K562 (cell line): Measurements from ENCODE around the gene GLDC. TPM values are rescaled to one million over a fixed set of nuclear protein-coding genes. Genes with fewer than 3 reads are reported as not detected.

Experiments used
- ATAC-seq: fragments of 200-7000 bp; cut with Tn5 transposase; 3 replicates; pipeline ENCODE4 v1.9.1; 2020; ENCODE audit warnings: moderate library complexity
- BruUV-seq: library from RNA; stranded (reverse); fragments of 400-500 nt; replicated peaks from 2 replicates; lab custom pipeline; 2021; lab: Mats Ljungman, UMichigan
- CTCF ChIA-PET: fragments of 300-600 bp; formaldehyde crosslinking; extraction: SDS; loops from one replicate; lab custom pipeline; 2021; ENCODE audit warnings: low intra/inter-chr PET ratio; lab: Yijun Ruan, JAX
- POLR2A ChIA-PET: fragments of 300-600, 350-650 bp; sonication (Branson Sonifier 250); formaldehyde crosslinking; extraction: SDS; loops from one replicate; lab custom pipeline; 2021; ENCODE audit warnings: antibody characterized with exemption, inconsistent platforms; lab: Yijun Ruan, JAX
- DNase-seq, 4 experiments: peaks; one replicate each; pipeline versions ENCODE4 v3.0.0 to v3.0.0-alpha.2; 2011 to 2018; ENCODE audit warnings: low spot score in 3 of 4, mixed read lengths in 3 of 4; ENCODE audit errors: extremely low read depth in 1 of 4
- FAIRE-seq: peaks from 2 replicates; lab custom pipeline; 2011; peaks lifted over from hg19 to GRCh38; lab: Jason Lieb, UNC
- H2AFZ ChIP-seq: 2 replicates; pipeline ENCODE4 v1.6.0; 2011; ENCODE audit warnings: low read depth, low read length, control low read depth, inconsistent platforms
- H3K27ac ChIP-seq: fragments of 200-600 bp; 3 replicates; pipeline ENCODE4 v1.8.0; 2011; ENCODE audit warnings: low read depth, mild to moderate bottlenecking, control low read depth, inconsistent platforms, low read length, moderate library complexity, mixed read lengths; ENCODE audit errors: extremely low read depth
- H3K27me3 ChIP-seq, 2 experiments: fragments of 300-600 bp in 1 of 2; 2 replicates in 1 of 2; 3 replicates in 1 of 2; pipeline versions ENCODE4 v1.6.0 to v1.8.0; 2011; ENCODE audit warnings: inconsistent platforms in 2 of 2, low read length in 2 of 2, mild to moderate bottlenecking in 1 of 2, mixed read lengths in 1 of 2, moderate library complexity in 1 of 2; ENCODE audit not compliant: control insufficient read depth in 2 of 2, insufficient read depth in 2 of 2
- H3K36me3 ChIP-seq: fragments of 300-600 bp; 3 replicates; pipeline ENCODE4 v1.8.0; 2011; ENCODE audit warnings: mild to moderate bottlenecking, low read length, inconsistent platforms; ENCODE audit not compliant: control insufficient read depth, insufficient read depth
- H3K4me1 ChIP-seq, 2 experiments: fragments of 200-600 bp in 1 of 2; replicated peaks in 1 of 2; 2 replicates in 1 of 2; 3 replicates in 1 of 2; pipeline versions ENCODE4 v1.5.1 to v1.8.0; 2011; ENCODE audit warnings: inconsistent platforms in 2 of 2, low read length in 2 of 2, mild to moderate bottlenecking in 1 of 2, mixed read lengths in 1 of 2, moderate library complexity in 1 of 2; ENCODE audit not compliant: control insufficient read depth in 2 of 2, insufficient read depth in 2 of 2
- H3K4me2 ChIP-seq: 2 replicates; pipeline ENCODE4 v1.6.1; 2011; ENCODE audit warnings: low read length, control low read depth, inconsistent platforms, mixed read lengths; ENCODE audit not compliant: insufficient read depth
- H3K4me3 ChIP-seq: fragments of 200-600 bp; sonication (generic), shearing (Covaris generic); 2 replicates; pipeline ENCODE4 v1.5.1; 2016; ENCODE audit warnings: control low read depth, inconsistent platforms
- H3K79me2 ChIP-seq: fragments of 200-600 bp; 3 replicates; pipeline ENCODE4 v1.8.0; 2011; ENCODE audit warnings: low read length, inconsistent platforms; ENCODE audit not compliant: control insufficient read depth, insufficient read depth
- H3K9ac ChIP-seq, 2 experiments: 2 replicates each; pipeline versions ENCODE4 v1.6.0 to v1.6.1; 2011; ENCODE audit warnings: low read depth in 2 of 2, low read length in 2 of 2, control low read depth in 1 of 2, inconsistent platforms in 1 of 2, mild to moderate bottlenecking in 1 of 2, mixed read lengths in 1 of 2; ENCODE audit not compliant: insufficient read depth in 1 of 2
- H3K9me1 ChIP-seq: one replicate; pipeline ENCODE4 v1.6.0; 2011; ENCODE audit warnings: inconsistent platforms, mild to moderate bottlenecking, low read length, moderate library complexity; ENCODE audit not compliant: control insufficient read depth, insufficient read depth
- H3K9me3 ChIP-seq: replicated peaks from 2 replicates; pipeline ENCODE4 v1.5.1; 2011; ENCODE audit warnings: low read depth, low read length, inconsistent platforms; ENCODE audit not compliant: control insufficient read depth, insufficient read depth
- H4K20me1 ChIP-seq: replicated peaks from 2 replicates; pipeline ENCODE4 v1.6.1; 2011; ENCODE audit warnings: low read length, inconsistent platforms, mixed read lengths; ENCODE audit not compliant: control insufficient read depth, insufficient read depth
- FOXK1 ChIP-seq: sonication (generic); formaldehyde crosslinking; IDR thresholded peaks from 2 replicates; pipeline ENCODE4 v1.8.0; 2022; ENCODE audit warnings: missing genetic modification reagents, mild to moderate bottlenecking, borderline replicate concordance
- KDM4B ChIP-seq, 2 experiments: fragments of 450-650 bp in 1 of 2; sonication (generic) in 1 of 2; IDR thresholded peaks; 2 replicates each; pipeline ENCODE4 v1.6.1; 2016 to 2017; ENCODE audit warnings: borderline replicate concordance in 2 of 2, antibody characterized with exemption in 1 of 2, low read depth in 1 of 2, mild to moderate bottlenecking in 1 of 2
- SP2 ChIP-seq: IDR thresholded peaks from 2 replicates; pipeline ENCODE4 v1.6.1; 2011; ENCODE audit warnings: mild to moderate bottlenecking, low read depth, low read length, moderate library complexity; ENCODE audit not compliant: poor library complexity, severe bottlenecking; ENCODE audit errors: extremely low read depth
- ZNF449 ChIP-seq: fragments of 250-450 bp; sonication (Bioruptor Pico); IDR thresholded peaks from 2 replicates; pipeline ENCODE4 v1.8.0; 2022; ENCODE audit warnings: moderate library complexity, mild to moderate bottlenecking, inconsistent platforms
- WGBS: fragments of 100-300 bp; shearing (Covaris generic); methylation state at CpG from one replicate; pipeline ENCODE4 v1.1.6; 2016; ENCODE audit warnings: low coverage, mixed read lengths; ENCODE audit not compliant: insufficient coverage; ENCODE audit errors: missing lambda C conversion rate; 5-methylcytosine and 5-hydroxymethylcytosine counted together
- in situ Hi-C: fragments of 300-500 bp; cut with MboI; formaldehyde crosslinking; loops from 4 replicates; pipeline ENCODE4 v1.15.0; 2018; ENCODE audit warnings: inconsistent platforms, mixed read lengths
- intact Hi-C: fragments of 100-400 bp; cut with micrococcal nuclease; formaldehyde crosslinking; loops from 2 replicates; pipeline ENCODE4 v1.14.2; 2022
- polyA plus RNA-seq, 8 experiments: library from polyadenylated mRNA; depleted of rRNA in 4 of 8; stranded (reverse) in 5 of 8; unstranded in 3 of 8; fragments of >200 nt; fragmentation: Nextera tagmentation in 2 of 8; fragmentation: Illumina TruSeq in 1 of 8; extraction: Ambion mirVana in 2 of 8; extraction: Trizol in 1 of 8; gene quantifications; 2 replicates each; pipeline versions ENCODE4 v1.2.1 to v1.2.3, GENCODE V29; 2011 to 2014; ENCODE audit warnings: inconsistent platforms in 1 of 8, missing spikeins in 1 of 8
- total RNA-seq, 7 experiments: library from RNA; depleted of rRNA in 6 of 7; stranded (reverse); fragments of >200 nt in 6 of 7; fragmentation: Illumina TruSeq in 2 of 7; extraction: Trizol in 2 of 7; gene quantifications; 2 replicates each; pipeline versions ENCODE4 v1.2.1 to v1.2.3, GENCODE V29; 2011 to 2021; ENCODE audit warnings: low replicate concordance in 1 of 7

GLDC gene
- total and polyA plus RNA-seq, 9 of the 15 experiments (the other 6 are each of a cell fraction or from before 2014, with no cell fraction given), result 0.03 to 0.27 (median 0.08) TPM; not detected in 6

GRCh38 chr9:6592791-6593190, 52.7 kb downstream of the GLDC start:
- H3K4me2 ChIP-seq, result no peak overlapping the region
- H3K9me1 ChIP-seq, result no peaks in the 10 kb centered on the region
- 19% methylated on average over 4 of the region's 4 CpGs for WGBS
- no peaks in the 10 kb centered on the region for H4K20me1 ChIP-seq
- DNase-seq (no peak), FAIRE-seq (no peak), ATAC-seq (no peak)
- H2AFZ ChIP-seq, result no peak overlapping the region
- no peaks in the 10 kb centered on the region for H3K9me3 ChIP-seq
- no peak for TF ChIP-seq ZNF449 (CRISPR knock-in tag)
- no peak for TF ChIP-seq FOXK1 (CRISPR knock-in tag)
- BruUV-seq, result no TSS peak
- intact Hi-C loops (no loop called here), in situ Hi-C loops (no loop called here)
- no peaks in the 10 kb centered on the region for H3K36me3 ChIP-seq
- H3K27ac ChIP-seq, result no peak overlapping the region
- POLR2A ChIA-PET, result no interaction called here
- CTCF ChIA-PET, result no interaction called here
- no peak overlapping the region for H3K9ac ChIP-seq
- H3K27me3 ChIP-seq, result peaks cover 0 to 2% of the 10 kb centered on the region in 2 experiments; a peak in 1 of 5 replicates
- H3K79me2 ChIP-seq, result no peaks in the 10 kb centered on the region
- H3K4me3 ChIP-seq, result no peak overlapping the region
- no peaks in the 10 kb centered on the region for H3K4me1 ChIP-seq

- no peaks in the 10 kb centered on the region for H4K20me1 ChIP-seq
- no peaks in the 10 kb centered on the region for H3K36me3 ChIP-seq
- in situ Hi-C loops (no loop called here), intact Hi-C loops (no loop called here)
- ChIA-PET CTCF (no interaction called here), POLR2A (no interaction called here)
- no peak for FAIRE-seq
- H3K27ac ChIP-seq, result no peak overlapping the region
- H3K79me2 ChIP-seq, result no peaks in the 10 kb centered on the region
- H3K9me1 ChIP-seq, result no peaks in the 10 kb centered on the region
- H3K4me2 ChIP-seq, result no peak overlapping the region
- BruUV-seq, result no TSS peak
- H3K9me3 ChIP-seq, result no peaks in the 10 kb centered on the region
- H3K9ac ChIP-seq, result no peak overlapping the region
- 6% methylated on average over 2 of the region's 2 CpGs for WGBS
- no peak for DNase-seq
- no peak overlapping the region for H2AFZ ChIP-seq
- H3K4me1 ChIP-seq, result no peaks in the 10 kb centered on the region
- H3K4me3 ChIP-seq, result no peak overlapping the region
- H3K27me3 ChIP-seq, result peaks cover 0 to 2% of the 10 kb centered on the region in 2 experiments; a peak in 1 of 5 replicates
- ATAC-seq, result no peak
- TF ChIP-seq SP2 (no peak), KDM4B (IDR thresholded peaks at IDR 0.05; ENCODE audit: borderline replicate concordance in 2 of 2, low read depth in 1 of 2) (no peak)
These were observed 53.3 kb downstream of the GLDC start for GRCh38 chr9:6592231-6592630.
